Measurements from ENCODE around the gene SLC4A5. TPM values are rescaled to one million over a fixed set of nuclear protein-coding genes. Genes with fewer than 3 reads are reported as not detected.

SLC4A5 gene, protein sequence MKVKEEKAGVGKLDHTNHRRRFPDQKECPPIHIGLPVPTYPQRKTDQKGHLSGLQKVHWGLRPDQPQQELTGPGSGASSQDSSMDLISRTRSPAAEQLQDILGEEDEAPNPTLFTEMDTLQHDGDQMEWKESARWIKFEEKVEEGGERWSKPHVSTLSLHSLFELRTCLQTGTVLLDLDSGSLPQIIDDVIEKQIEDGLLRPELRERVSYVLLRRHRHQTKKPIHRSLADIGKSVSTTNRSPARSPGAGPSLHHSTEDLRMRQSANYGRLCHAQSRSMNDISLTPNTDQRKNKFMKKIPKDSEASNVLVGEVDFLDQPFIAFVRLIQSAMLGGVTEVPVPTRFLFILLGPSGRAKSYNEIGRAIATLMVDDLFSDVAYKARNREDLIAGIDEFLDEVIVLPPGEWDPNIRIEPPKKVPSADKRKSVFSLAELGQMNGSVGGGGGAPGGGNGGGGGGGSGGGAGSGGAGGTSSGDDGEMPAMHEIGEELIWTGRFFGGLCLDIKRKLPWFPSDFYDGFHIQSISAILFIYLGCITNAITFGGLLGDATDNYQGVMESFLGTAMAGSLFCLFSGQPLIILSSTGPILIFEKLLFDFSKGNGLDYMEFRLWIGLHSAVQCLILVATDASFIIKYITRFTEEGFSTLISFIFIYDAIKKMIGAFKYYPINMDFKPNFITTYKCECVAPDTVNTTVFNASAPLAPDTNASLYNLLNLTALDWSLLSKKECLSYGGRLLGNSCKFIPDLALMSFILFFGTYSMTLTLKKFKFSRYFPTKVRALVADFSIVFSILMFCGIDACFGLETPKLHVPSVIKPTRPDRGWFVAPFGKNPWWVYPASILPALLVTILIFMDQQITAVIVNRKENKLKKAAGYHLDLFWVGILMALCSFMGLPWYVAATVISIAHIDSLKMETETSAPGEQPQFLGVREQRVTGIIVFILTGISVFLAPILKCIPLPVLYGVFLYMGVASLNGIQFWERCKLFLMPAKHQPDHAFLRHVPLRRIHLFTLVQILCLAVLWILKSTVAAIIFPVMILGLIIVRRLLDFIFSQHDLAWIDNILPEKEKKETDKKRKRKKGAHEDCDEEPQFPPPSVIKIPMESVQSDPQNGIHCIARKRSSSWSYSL
- 1 to 10 TPM; 1.6 to 2.8 TPM for total RNA-seq

DNA sequence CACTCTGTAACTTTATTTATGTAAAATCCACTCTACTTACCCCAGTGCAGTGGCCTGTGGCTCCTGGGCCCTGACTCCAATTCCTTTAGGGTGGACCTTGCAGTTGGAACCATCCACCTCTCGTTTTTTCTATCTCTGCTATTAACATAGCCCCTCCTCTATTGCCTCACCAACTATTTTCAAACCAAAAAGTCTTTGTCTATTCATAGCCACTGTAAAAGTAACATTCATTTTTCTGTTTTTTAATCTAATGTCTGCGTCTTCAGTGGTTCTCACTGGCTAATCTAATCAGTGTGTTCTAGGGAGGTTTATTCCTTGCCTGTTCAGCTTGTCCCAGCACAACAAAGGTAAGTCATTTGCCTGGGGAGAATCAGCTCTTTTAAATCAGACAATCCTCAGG is at the start of gene SLC4A5:
Gene SLC4A5, minus strand, starts transcription at position 101 of the 400 bp plus-strand sequence. CDS start 28,393 bp downstream, outside the sequence.
- ChIA-PET CTCF (interaction anchor here (4.7 kb wide), 1 partner anchor 8 kb away, joined by 31 read pairs; no protein-coding TSS in a partner anchor), POLR2A (no interaction called here)
- ATAC-seq (no peak), DNase-seq (no peak)
- no peak within 1 kb of the TSS for H3K27ac Mint-ChIP-seq
- no peaks in the 10 kb centered on the region for H3K9me3 Mint-ChIP-seq (ENCODE audit: insufficient read depth)
- peaks cover 13% of the 10 kb centered on the region for H3K4me1 Mint-ChIP-seq (ENCODE audit: low read depth)
- H3K27me3 Mint-ChIP-seq (ENCODE audit: low read depth): no peaks in the 10 kb centered on the region
- H3K36me3 Mint-ChIP-seq (ENCODE audit: low read depth): no peaks in the 10 kb centered on the region
- H3K4me3 Mint-ChIP-seq: no peak within 1 kb of the TSS

DNA sequence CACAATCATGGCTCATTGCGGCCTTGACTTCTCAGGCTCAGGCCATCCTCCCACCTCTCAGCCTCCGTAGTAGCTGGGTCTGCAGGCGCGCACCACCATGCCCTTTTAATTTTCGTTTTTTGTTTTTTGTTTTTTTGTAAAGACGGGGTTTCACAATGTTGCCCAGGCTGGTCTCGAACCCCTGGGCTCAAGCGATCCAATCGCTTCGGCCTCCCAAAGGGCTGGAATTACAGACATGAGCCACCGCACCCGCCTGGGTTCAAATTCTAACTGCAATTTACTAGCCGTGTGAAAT is 49.2 kb upstream of the SLC4A5 start:
- POLR2A ChIA-PET: interaction anchor here (0.7 to 1.7 kb wide), 5 partner anchors 10 to 564 kb away, joined by 3 to 7 read pairs (median 5); partner anchors contain the start of genes C2orf81, MOB1A, STAMBP and WDR54
- CTCF ChIA-PET: interaction anchor here (0.6 to 3.5 kb wide), 22 partner anchors 8 to 569 kb away, joined by 3 to 35 read pairs (median 4); partner anchors contain the start of genes HK2 and MTHFD2
- Mint-ChIP-seq H3K4me3 (no peak overlapping the region), H3K9me3 (ENCODE audit: insufficient read depth) (no peaks in the 10 kb centered on the region), H3K27ac (peak overlapping the region; percentile 18), H3K27me3 (ENCODE audit: low read depth) (peaks cover 6% of the 10 kb centered on the region), H3K4me1 (ENCODE audit: low read depth) (peaks cover 7% of the 10 kb centered on the region), H3K36me3 (ENCODE audit: low read depth) (no peaks in the 10 kb centered on the region)
- ATAC-seq (no peak), DNase-seq (no peak)

DNA sequence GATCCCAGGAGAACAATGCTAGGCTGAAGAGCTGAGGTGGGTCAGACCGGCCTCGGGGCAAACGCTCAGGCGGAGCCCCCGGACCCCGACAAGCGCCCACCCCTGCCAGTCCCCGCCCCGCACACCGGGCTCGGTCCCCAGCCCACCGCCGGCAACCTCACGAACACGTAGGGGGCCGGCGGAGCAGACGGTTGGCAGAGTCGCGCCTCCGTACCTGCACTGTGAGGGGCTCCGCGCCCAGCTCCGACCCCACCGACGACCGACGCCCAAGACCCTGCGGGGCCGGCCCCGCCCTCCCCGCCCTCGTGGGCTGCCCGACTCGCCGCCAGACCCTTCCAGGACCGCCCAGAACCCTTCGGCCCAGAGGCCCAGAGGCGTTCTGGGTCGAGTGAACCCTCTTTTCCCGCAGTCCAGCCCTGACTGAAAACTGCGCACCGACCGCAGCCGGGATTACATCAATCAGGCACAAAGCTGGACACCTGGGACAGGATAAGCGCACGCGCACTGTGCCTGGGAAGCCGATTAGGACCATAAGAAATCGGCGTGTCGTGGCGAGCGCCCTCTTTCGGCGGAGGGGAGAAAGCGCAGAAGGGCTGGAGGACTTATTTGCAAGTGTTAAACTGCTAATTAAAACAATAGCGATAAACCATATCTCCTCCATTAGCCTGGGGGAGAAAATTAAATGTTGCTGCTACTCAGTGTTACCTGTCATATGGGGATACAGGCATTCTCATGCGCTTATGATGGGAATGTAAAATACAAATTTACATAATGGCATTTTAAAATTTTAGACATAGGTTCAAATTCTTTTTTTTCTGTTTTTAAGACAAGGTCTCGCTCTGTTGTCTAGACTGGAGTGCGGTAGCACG is 48.6 kb upstream of the SLC4A5 start:
- Mint-ChIP-seq H3K9me3 (ENCODE audit: insufficient read depth) (no peaks in the 10 kb centered on the region), H3K4me3 (peak overlapping the region; percentile 93), H3K36me3 (ENCODE audit: low read depth) (no peaks in the 10 kb centered on the region), H3K4me1 (ENCODE audit: low read depth) (peaks cover 7% of the 10 kb centered on the region), H3K27ac (peak overlapping the region; percentile 99), H3K27me3 (ENCODE audit: low read depth) (peaks cover 6% of the 10 kb centered on the region)
- peak; percentile 88 for ATAC-seq
- peak; percentile 97 for DNase-seq
- ChIA-PET CTCF (interaction anchor here (0.6 to 3.5 kb wide), 40 partner anchors 8 to 569 kb away, joined by 3 to 35 read pairs (median 4); partner anchors contain the start of genes BOLA3, C2orf81, HK2 and INO80B), POLR2A (interaction anchor here (0.6 to 1.7 kb wide), 6 partner anchors 10 to 564 kb away, joined by 3 to 7 read pairs (median 4); partner anchors contain the start of genes C2orf81, MOB1A, MTHFD2 and STAMBP)

DNA sequence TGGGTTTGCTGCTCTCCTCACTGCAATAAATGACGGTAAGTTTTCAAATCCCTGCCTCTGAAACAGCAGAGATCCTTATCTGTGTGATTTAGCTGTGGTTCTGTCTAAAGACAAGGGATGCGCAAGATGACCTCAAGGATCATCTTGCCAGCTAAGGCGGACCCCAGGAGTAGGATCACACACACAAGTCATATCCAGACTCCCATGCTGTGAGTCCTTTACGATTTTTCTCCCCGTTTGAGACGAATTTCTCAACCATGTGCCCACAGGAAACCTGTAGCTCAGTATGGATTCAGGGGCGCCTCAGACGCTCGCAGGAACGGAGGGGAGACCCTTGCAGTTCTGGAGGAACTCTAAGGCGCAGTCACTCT is 48.0 kb upstream of the SLC4A5 start:
- DNase-seq (no peak), ATAC-seq (peak; percentile 64)
- H3K36me3 Mint-ChIP-seq (ENCODE audit: low read depth): no peaks in the 10 kb centered on the region
- peak overlapping the region; percentile 99 for H3K27ac Mint-ChIP-seq
- POLR2A ChIA-PET: interaction anchor here (0.6 to 1.7 kb wide), 6 partner anchors 9 to 563 kb away, joined by 3 to 7 read pairs (median 4); partner anchors contain the start of genes C2orf81, MOB1A, MTHFD2 and STAMBP
- H3K4me3 Mint-ChIP-seq: peak overlapping the region; percentile 93
- CTCF ChIA-PET: interaction anchor here (0.7 to 3.5 kb wide), 36 partner anchors 9 to 568 kb away, joined by 3 to 35 read pairs (median 4); partner anchors contain the start of genes BOLA3, C2orf81, HK2 and INO80B
- no peaks in the 10 kb centered on the region for H3K9me3 Mint-ChIP-seq (ENCODE audit: insufficient read depth)
- peaks cover 6% of the 10 kb centered on the region for H3K27me3 Mint-ChIP-seq (ENCODE audit: low read depth)
- H3K4me1 Mint-ChIP-seq (ENCODE audit: low read depth): peaks cover 7% of the 10 kb centered on the region

DNA sequence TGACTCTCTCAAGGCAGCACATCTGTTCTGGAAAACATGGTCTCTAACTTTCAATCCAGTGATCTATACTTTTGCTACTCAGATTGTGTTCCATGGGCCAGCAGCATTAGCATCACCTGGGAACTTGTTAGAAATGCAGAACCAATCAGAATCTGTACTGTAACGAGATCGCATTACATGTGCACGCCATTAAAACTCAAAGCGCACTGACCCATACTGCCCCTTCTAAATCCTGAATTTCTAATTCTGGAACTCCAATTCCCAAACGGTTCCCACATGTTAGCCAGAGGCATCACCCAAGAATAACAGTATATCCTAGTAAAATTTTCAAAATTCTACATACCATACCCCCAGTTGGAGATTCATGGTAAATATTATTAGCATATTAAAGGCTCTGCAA is 47.4 kb upstream of the SLC4A5 start:
- DNase-seq: no peak
- ChIA-PET POLR2A (interaction anchor here (1.3 to 1.7 kb wide), 4 partner anchors 8 to 212 kb away, joined by 3 to 7 read pairs (median 6); partner anchors contain the start of genes C2orf81, MOB1A, MTHFD2 and WDR54), CTCF (interaction anchor here (1.0 to 3.5 kb wide), 22 partner anchors 8 to 567 kb away, joined by 3 to 35 read pairs (median 6); partner anchors contain the start of genes BOLA3, C2orf81, HK2 and INO80B)
- Mint-ChIP-seq H3K27ac (no peak overlapping the region), H3K36me3 (ENCODE audit: low read depth) (no peaks in the 10 kb centered on the region), H3K27me3 (ENCODE audit: low read depth) (peaks cover 6% of the 10 kb centered on the region), H3K4me3 (peak overlapping the region; percentile 93), H3K9me3 (ENCODE audit: insufficient read depth) (no peaks in the 10 kb centered on the region), H3K4me1 (ENCODE audit: low read depth) (peaks cover 7% of the 10 kb centered on the region)
- no peak for ATAC-seq

DNA sequence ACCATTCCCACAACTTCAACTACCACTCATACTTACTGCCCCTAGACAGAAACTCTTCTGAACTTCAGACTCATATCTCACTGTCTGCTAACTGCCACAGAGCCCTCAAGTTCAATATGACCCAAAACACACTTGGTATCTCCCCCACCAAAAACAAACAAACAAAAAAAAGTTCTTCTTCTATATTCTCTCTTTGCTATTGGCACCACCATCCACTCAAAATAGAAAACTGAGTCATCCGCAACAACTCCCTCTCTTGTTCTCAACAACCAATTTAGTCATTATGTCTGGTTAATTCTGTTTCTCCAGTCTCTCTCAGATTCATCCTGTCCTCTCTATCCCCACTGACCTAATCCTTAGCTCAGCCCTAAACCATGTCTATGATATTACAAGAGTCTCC is 44.1 kb upstream of the SLC4A5 start:
- peaks cover 3% of the 10 kb centered on the region for H3K36me3 Mint-ChIP-seq (ENCODE audit: low read depth)
- POLR2A ChIA-PET: no interaction called here
- no peaks in the 10 kb centered on the region for H3K9me3 Mint-ChIP-seq (ENCODE audit: insufficient read depth)
- no peak overlapping the region for H3K27ac Mint-ChIP-seq
- H3K4me1 Mint-ChIP-seq (ENCODE audit: low read depth): peaks cover 6% of the 10 kb centered on the region
- DNase-seq (no peak), ATAC-seq (no peak)
- H3K27me3 Mint-ChIP-seq (ENCODE audit: low read depth): no peaks in the 10 kb centered on the region
- CTCF ChIA-PET: interaction anchor here (2.8 kb wide), 1 partner anchor 52 kb away, joined by 11 read pairs; no protein-coding TSS in a partner anchor
- no peak overlapping the region for H3K4me3 Mint-ChIP-seq

DNA sequence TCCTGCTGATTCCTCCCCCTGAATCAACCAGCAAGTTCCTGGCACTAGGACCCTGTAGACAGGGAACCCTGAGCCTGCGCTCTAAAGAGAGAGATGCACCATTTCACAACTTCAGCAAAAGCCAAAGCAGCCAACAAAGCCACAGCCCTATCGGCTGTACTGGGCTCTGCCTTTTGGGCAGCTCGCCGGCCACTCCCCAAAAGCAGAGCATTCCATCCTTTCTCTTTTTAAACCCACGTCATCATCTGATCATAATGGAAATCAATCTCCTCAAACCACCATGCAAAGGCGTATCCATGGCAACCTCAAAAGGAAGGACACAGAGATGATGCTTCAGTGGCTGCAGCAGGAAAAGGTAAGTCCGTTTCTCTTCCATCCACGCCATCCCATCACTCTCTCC is 42.2 kb upstream of the SLC4A5 start:
- H3K9me3 Mint-ChIP-seq (ENCODE audit: insufficient read depth): no peaks in the 10 kb centered on the region
- CTCF ChIA-PET: no interaction called here

DNA sequence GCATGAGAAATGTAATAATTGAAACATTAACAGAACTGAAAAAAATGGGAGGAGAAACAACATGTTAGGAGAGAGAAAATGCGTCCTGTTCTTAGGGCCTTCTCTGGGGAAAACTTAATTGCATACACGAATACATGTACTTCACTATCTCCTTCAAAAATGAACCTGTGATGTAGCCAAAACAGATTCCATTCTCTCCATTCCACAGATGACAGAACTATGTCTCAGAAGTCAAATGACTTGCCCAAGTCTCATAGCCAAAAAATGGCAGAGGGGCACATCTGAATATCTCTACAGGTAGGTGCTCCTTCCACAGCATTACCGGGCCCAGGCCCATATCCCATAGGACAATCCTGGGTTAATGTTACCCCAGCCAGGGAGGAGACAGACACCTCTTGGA is 40.8 kb upstream of the SLC4A5 start:
- Mint-ChIP-seq H3K4me1 (ENCODE audit: low read depth) (peaks cover 25% of the 10 kb centered on the region), H3K27me3 (ENCODE audit: low read depth) (no peaks in the 10 kb centered on the region), H3K27ac (no peak overlapping the region), H3K36me3 (ENCODE audit: low read depth) (peaks cover 3% of the 10 kb centered on the region), H3K9me3 (ENCODE audit: insufficient read depth) (no peaks in the 10 kb centered on the region), H3K4me3 (no peak overlapping the region)
- DNase-seq (no peak), ATAC-seq (no peak)
- CTCF ChIA-PET: no interaction called here
- POLR2A ChIA-PET: no interaction called here

More for the DNA sequence above, 42.2 kb upstream of the SLC4A5 start:
- H3K4me1 Mint-ChIP-seq (ENCODE audit: low read depth): peaks cover 13% of the 10 kb centered on the region
- H3K27ac Mint-ChIP-seq: no peak overlapping the region
- no peaks in the 10 kb centered on the region for H3K27me3 Mint-ChIP-seq (ENCODE audit: low read depth)
- DNase-seq (no peak), ATAC-seq (no peak)
- peaks cover 3% of the 10 kb centered on the region for H3K36me3 Mint-ChIP-seq (ENCODE audit: low read depth)
- no peak overlapping the region for H3K4me3 Mint-ChIP-seq
- POLR2A ChIA-PET: no interaction called here

DNA sequence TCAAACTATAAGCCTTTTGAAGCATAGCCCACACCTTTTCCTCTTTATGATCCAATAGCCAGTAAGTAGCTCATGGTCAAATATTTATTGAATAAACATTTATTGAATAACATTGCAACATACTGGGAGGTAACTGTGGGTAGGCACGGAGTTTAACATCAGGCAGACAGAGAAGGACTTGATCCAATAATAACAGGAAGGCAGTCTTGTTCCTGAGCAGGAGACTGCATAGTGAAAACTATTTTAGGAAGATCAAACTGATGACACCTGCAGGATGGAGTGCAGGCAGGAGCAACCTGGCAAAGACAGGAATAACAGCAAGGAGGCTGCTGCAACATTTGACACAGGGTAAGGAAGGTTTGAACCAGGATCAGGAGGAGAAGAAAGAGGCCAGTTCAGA is 40.0 kb upstream of the SLC4A5 start:
- DNase-seq (no peak), ATAC-seq (no peak)
- H3K27ac Mint-ChIP-seq: no peak overlapping the region
- no peaks in the 10 kb centered on the region for H3K9me3 Mint-ChIP-seq (ENCODE audit: insufficient read depth)
- peaks cover 6% of the 10 kb centered on the region for H3K36me3 Mint-ChIP-seq (ENCODE audit: low read depth)
- H3K27me3 Mint-ChIP-seq (ENCODE audit: low read depth): no peaks in the 10 kb centered on the region
- no peak overlapping the region for H3K4me3 Mint-ChIP-seq
- ChIA-PET POLR2A (interaction anchor here (2.0 kb wide), 1 partner anchor 8 kb away, joined by 6 read pairs; no protein-coding TSS in a partner anchor), CTCF (interaction anchor here (2.0 to 2.5 kb wide), 2 partner anchors 9 to 48 kb away, joined by 6 to 25 read pairs; no protein-coding TSS in a partner anchor)
- H3K4me1 Mint-ChIP-seq (ENCODE audit: low read depth): peaks cover 32% of the 10 kb centered on the region

DNA sequence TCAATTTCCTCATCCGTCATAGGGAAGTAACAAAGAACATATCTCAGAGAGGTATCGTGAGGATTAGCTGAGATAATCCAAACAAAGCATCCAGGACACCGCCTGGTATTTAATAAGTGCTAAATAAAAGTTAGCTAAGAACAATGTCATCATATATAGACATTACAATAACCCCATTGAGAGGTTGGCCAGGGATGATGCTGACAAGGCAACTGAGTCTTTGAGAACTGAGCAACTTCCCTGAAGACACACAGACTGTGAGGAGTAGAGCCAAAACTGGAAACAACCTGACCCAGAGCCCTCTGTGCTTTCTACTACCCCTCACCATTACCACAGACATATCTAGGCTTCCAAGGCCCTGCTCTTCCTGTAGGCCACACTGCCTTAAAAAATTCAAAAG is 38.5 kb upstream of the SLC4A5 start:
- peaks cover 18% of the 10 kb centered on the region for H3K36me3 Mint-ChIP-seq (ENCODE audit: low read depth)
- H3K4me3 Mint-ChIP-seq: no peak overlapping the region
- POLR2A ChIA-PET: interaction anchor here (2.0 kb wide), 1 partner anchor 10 kb away, joined by 6 read pairs; no protein-coding TSS in a partner anchor

More for the DNA sequence above, 38.5 kb upstream of the SLC4A5 start:
- peak overlapping the region; percentile 39 for H3K27ac Mint-ChIP-seq
- no peaks in the 10 kb centered on the region for H3K9me3 Mint-ChIP-seq (ENCODE audit: insufficient read depth)
- ATAC-seq: no peak
- CTCF ChIA-PET: interaction anchor here (0.7 to 2.5 kb wide), 4 partner anchors 10 to 203 kb away, joined by 3 to 25 read pairs (median 5); partner anchors contain the start of gene MOB1A
- DNase-seq: no peak
- H3K27me3 Mint-ChIP-seq (ENCODE audit: low read depth): no peaks in the 10 kb centered on the region
- H3K4me1 Mint-ChIP-seq (ENCODE audit: low read depth): peaks cover 32% of the 10 kb centered on the region

All from activated CD8-positive, alpha-beta T cell treated with anti-CD3 and anti-CD28 coated beads, Interleukin-2, amount 10 ng/mL, durations not matched to agents 7 days and 5 days (primary cell).